Activated effector memory CD4-positive, alpha-beta T cell treated with Interleukin-2 at 50 U/mL for 16 hours (primary cell): Measurements from ENCODE around the gene ICA1L.
"Not testable (repeated sequence)": the region's sequence is repeated elsewhere in the genome, so short reads cannot be mapped to it uniquely, and the experiment has no call there.

Source experiments
- DNase-seq: peaks from one replicate; pipeline ENCODE4 v3.0.0-alpha.2; 2020

The ICA1L gene

GRCh38 chr2:202847693-202848524, 23.7 kb downstream of the ICA1L start:
- DNase-seq: no peak

GRCh38 chr2:202844656-202845055, 26.9 kb downstream of the ICA1L start:
- DNase-seq: no peak

GRCh38 chr2:202842690-202843089, 28.9 kb downstream of the ICA1L start:
- no peak for DNase-seq

DNA sequence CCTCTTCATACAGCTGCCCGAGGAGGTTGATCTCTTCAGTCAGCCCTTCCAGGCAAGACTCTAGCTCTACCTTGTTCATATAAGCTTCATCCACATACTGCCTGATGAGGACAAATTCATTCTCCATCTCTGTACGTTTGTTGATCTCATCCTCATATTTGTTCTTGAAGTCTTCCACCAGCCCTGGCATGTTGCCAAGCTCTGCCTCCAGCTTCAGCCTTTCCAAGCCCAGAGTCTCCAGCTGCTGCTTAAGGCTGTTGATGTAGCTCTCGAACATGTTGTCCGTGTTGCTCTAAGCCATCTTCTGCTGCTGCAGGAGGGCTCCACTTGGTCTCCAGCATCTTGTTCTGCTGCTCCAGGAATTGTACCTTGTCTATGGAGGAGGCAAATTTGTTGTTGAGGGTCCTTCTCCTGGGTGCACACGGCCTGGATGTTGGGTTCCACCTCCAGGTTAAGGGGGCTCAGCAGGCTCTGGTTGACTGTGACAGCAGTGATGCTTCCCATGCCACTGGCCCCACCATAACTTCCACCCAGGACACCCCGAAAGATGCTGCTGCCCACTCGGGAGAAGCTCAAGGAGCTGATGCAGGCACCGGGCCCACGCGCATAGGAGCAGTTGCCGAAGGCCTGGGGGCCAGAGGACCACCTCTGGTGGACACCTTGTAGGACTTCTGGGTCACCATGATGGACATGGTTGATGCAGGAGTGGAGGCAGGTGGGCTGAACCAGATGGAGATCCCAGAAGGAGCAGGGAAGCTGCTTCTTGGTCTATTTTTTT, 30.3 kb downstream of the ICA1L start:
- DNase-seq: no peak

- DNase-seq: peak; percentile 12
These were observed 40.0 kb downstream of the ICA1L start for GRCh38 chr2:202831242-202832220.

- DNase-seq: no peak
These were observed 46.7 kb downstream of the ICA1L start for GRCh38 chr2:202824901-202825300.

DNA sequence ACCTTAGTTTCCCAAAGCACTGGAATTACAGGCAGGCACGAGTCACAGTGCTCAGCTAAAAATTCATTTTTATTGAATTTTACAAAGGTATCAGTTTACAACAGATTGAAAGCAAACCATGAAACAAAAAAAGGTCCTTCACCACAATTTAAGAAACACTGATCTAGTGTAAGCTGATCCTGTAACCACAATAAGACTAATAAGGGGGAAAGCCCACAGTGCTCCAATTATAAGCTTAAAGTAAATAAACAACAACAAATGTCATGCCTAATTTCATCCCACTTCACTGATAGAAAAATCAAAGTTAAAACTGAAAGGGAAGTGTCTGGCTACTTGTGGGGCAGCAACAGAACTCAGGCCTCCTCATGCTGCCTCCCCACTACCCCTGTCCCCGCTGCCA, 49.2 kb downstream of the ICA1L start:
- DNase-seq: no peak

GRCh38 chr2:202821206-202822160, 50.1 kb downstream of the ICA1L start:
- DNase-seq: no peak

DNA sequence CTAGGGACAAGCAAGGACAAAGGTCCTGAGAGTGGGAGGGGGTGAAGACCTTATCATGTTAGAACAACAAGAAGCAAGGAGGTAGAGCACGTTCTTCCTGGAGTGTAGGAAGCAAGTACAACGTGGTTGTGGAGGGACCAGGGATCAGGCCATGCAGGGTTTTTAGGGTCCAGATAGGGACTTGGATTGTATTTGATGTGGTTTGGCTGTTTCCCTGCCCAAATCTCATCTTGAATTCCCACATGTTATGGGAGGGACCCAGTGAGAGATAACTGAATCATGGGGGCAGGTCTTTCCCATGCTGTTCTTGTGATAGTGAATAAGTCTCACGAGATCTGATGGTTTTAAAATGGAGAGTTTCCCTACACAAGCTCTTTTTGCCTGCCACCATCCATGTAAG, 53.2 kb downstream of the ICA1L start:
- DNase-seq: no peak

- no peak for DNase-seq
These were observed 53.8 kb downstream of the ICA1L start for GRCh38 chr2:202817771-202818170.

DNA sequence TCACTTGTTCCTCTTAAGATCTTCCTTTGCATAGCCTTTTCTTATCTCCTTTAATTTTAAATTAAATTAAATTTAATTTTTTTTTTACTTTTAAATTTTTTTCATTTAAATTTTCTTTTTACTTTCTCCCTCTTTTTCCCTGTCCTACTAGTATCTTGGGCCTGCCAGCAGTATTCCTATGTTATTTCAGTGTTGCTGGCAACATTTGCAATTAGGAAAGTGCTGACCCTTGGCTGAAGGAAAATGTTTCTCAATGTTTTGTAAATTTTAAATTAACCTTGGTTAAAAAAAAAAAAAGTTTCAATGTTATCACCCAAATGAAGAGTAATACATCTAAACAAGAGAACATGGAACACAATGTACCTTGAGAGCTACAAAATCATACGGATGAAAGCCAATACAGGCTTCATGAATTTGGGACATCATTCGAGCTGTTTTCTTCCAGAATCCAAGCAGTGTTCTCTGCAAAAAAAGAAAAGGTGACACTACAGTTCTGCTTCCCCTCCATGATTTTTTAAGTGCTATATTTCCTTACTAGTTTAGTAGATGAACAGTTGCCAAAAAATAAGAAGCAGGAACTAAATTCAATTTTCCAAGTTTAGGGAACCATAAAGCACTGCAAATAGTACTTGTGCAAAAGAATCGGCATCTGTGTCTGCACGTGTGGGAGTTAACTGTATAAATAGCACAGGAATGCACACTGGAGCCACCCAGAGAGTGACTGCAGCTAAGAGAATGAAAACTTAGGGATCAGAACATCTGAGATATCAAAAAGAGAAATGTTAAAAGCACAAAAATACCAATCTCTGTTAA, 55.8 kb downstream of the ICA1L start:
- no peak for DNase-seq

DNA sequence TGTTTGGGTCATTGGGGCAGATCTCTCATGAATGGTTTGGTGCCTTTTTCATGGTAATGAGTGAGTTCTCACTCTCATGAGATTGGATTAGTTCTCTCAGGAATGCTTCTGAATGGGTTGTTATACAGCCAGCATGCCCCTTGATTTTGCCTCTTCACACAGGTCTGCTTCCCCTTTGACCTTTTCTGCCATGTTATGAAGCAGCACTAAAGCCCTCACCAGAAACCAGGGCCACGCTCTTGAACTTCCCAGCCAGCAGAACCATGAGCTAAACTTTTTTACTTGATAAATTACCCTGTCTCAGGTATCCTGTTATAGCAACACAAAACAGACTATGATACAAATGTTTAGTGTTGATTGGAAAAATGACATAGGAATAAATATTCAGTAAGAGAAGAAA, 57.3 kb downstream of the ICA1L start:
- no peak for DNase-seq

- no peak for DNase-seq
These were observed 58.2 kb downstream of the ICA1L start for GRCh38 chr2:202813387-202813786.

DNA sequence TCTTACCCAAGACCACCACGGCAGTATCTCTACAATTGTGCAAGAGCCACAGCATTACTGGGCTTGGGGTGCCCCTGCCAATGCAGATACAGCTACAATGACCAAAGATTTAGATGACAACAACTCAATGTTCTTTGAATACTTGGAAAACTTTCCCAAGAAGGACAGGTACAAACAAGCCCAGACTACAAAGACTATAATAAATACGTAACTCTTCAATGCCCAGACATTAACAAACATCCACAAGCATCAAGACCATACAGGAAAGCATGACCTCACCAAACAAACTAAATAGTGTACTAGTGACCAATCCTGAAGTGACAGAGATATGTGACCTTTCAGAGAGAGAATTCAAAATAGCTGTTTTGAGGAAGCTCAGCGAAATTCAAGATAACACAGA, 62.8 kb downstream of the ICA1L start:
- DNase-seq: no peak

GRCh38 chr2:202807431-202808138, 64.0 kb downstream of the ICA1L start:
- not testable (repeated sequence) for DNase-seq

DNA sequence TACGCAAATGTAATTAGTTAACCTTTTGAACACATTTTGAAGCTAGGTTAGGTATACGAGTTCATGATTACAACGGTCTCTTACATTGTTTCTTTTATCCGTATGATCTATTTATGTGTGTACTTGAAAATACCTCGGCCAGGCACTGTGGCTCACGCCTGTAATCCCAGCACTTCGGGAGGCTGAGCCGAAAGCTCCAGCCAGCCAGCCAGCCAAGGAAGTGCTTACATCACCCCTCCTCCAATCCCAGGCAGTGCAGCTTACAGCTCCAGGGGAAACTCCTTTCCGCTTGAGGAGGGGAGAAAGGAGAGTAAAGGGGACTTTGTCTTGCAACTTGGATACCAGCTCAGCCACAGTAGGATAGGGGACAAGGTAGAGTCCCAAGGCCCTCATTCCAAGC, 65.7 kb downstream of the ICA1L start:
- not testable (repeated sequence) for DNase-seq

GRCh38 chr2:202797944-202798343, 73.6 kb downstream of the ICA1L start:
- no peak for DNase-seq

GRCh38 chr2:202790676-202791075, 80.9 kb downstream of the ICA1L start:
- DNase-seq: no peak

DNA sequence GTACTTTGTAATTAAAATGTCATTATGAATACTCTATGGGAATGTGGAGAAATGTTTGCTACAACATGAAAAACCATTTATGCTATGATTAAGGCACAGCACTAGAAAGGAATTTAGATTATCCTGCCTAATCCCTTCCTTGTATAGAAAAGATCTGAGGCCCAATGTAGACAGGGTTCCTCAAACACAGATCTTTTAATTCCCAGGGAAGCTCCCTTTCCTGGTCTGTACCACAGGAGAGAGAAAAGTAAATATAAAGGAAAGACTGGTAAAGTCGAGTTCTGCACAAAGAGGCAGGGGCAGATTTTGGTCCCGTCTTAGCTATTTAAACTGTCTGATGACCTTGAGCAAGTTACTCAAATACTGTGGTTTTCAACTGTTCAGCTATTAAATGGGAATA, 84.7 kb downstream of the ICA1L start:
- DNase-seq: no peak

DNA sequence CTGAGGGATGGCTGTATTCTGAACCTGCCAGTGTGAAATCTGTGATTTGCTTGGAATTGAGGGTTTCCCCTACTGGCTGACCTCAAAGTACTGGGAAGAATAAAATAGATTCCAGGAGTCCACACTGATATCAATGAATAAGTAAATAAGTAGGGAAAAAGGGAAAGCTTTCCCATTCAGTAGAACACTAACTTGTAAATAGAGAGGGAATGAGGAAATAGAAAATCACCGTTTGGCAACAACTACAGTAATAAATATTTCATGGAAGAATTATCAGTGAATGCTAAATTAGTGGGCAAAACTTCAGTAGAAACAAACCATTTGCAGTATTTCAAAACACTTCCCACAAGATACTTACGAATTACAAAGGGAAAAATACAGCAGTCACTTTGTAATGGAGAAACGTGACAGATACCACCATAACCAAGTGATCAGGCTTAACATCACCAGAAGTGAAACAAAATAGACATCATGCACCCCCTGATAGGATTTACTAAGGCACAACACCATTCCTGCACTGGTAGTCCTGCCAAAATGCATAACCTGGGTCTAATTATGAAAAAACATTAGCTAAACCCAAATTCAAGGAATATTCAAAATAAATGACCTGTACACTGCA, 88.5 kb downstream of the ICA1L start:
- no peak for DNase-seq
